DMS114 treated with DMSO at 0.1 percent for 48 hours (cell line): Measurements from ENCODE around the gene BCKDK.
"Not testable (repeated sequence)": the region's sequence is repeated elsewhere in the genome, so short reads cannot be mapped to it uniquely, and the experiment has no call there.

Experiments
- DNase-seq: peaks from one replicate; lab custom pipeline; 2025; ENCODE audit not compliant: unreplicated experiment; lab: John Stamatoyannopoulos, UW

The BCKDK gene

DNA sequence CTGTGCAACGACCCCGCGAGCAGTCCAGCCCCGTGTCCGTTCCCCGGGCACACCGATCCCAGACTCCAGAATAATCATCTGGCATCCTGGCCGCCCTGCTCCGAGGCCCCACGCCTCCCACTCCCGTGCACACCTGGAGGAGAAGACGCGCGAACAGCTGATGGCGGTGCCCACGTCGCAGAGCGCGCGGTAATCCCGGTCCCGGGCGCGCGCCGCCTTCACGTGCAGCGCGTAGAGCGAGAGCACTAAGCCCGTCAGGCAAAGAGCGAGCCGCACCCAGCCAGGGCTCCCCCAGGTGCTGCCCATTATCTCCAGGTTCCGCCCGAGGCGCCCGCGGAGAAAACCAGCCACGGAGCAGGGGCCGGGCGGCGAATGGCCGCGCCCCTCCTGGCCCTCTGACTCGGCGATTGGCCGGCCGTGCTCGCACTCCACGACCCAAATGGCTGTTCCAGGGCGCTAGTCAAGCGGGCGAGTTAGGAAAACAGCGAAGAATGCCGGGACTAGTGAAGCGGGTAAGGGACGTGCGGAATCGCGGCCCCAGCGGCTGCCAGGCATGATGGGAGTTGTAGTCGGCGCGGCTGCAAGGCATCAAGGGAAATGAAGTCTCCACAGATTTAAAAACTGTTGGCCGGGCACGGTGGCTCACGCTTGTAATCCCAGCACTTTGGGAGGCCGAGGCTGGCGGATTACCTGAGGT, 13.6 kb upstream of the BCKDK start, which contains the start of gene VKORC1:
VKORC1 (minus strand) TSS at position 374 of the 697 bp plus-strand sequence; CDS start at position 306, 68 bp downstream.
- peak; percentile 95 for DNase-seq

DNA sequence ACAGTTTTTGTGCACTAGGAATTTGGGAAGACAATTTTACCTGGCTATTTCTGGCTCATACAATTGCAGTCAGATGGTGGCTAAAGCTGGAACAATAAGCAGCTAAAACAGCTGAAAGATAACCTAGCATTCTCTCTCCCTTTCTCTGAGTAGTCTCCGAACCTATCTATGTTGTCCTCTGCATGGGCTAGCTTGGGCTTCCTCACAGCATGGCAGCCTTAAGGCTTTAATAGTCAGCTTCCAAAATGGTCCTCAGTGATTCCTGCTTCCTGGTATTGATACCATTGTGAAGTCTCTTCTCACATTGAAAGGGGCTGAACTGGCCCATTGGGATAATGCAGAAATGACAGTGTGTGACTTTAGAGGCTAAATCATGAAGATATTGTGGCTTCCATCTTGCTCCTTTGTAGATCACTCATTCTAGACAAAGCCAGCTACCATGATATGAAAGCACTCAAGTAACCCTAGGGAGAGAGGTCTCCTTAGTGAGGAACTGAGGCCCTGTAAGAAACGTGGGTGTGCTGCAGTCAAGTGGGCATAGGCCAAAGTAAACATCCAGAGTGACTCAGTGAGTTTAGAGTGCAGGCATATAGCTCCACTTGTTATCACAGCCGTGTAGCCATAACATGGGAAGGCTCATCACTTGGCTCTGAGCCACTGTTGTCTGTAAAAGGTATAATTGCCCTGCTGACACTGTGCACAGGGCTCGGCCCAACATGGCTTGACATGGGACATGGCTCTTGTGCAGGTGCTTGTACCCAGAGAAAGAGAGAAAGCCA, 8.1 kb upstream of the BCKDK start:
- no peak for DNase-seq

DNA sequence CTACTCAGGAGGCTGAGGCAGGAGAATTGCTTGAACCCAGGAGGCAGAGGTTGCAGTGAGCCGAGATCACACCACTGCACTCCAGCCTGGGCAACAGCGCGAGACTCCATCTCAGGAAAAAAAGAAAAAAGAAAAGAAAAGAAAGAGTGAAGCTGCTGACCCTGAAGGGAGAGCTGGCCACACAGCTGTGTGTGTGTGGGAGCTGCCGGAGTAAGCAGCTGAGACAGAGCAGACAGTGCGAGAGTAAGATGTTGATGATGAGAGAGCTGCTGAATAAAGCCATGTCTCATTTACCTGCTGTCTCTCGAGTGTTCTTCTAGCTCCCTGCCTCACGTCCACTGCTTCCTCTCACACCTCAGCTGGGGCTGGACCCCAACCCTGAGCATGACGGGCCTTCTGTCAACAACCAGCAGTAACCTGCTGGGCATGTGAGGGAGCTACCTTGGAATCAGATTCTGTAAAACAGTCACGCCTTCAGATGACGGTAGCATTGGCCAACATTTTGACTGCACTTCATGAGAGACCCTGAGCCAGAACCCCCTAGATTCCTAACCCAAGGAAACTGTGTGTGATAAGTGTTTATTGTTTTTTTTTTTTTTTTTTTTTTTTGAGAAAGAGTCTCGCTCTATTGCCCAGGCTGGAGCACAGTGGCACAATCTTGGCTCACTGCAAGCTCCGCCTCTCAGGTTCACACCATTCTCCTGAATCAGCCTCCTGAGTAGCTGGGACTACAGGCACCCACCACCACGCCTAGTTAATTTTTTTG, 7.1 kb upstream of the BCKDK start:
- not testable (repeated sequence) for DNase-seq

DNA sequence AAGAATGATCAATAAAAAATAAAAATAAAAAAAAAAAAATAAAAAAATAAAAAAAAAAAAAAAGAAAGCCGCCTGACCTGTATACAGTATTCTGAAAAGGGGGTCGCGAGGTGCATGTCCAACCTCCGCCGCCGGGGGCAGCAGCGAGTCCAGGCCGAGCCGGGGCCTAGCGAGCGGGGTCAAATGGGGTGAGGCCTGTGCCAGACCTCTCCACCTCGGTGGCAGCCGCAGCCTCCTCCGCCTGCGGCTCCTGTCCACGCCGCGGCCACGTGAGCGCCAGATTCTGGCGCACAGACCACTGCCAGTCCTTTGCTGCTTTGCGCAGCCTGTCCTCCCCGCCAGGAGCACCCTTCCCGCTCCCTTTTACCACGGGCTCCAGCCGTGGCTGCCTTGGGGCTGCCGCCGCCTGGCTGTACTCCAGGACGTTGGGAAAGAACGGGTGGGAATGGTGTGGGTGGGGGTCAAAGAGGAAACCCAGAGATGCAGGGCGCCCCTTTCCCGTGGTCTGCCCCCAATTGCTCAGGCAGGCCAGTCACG, 2.4 kb upstream of the BCKDK start:
- DNase-seq = no peak

DNA sequence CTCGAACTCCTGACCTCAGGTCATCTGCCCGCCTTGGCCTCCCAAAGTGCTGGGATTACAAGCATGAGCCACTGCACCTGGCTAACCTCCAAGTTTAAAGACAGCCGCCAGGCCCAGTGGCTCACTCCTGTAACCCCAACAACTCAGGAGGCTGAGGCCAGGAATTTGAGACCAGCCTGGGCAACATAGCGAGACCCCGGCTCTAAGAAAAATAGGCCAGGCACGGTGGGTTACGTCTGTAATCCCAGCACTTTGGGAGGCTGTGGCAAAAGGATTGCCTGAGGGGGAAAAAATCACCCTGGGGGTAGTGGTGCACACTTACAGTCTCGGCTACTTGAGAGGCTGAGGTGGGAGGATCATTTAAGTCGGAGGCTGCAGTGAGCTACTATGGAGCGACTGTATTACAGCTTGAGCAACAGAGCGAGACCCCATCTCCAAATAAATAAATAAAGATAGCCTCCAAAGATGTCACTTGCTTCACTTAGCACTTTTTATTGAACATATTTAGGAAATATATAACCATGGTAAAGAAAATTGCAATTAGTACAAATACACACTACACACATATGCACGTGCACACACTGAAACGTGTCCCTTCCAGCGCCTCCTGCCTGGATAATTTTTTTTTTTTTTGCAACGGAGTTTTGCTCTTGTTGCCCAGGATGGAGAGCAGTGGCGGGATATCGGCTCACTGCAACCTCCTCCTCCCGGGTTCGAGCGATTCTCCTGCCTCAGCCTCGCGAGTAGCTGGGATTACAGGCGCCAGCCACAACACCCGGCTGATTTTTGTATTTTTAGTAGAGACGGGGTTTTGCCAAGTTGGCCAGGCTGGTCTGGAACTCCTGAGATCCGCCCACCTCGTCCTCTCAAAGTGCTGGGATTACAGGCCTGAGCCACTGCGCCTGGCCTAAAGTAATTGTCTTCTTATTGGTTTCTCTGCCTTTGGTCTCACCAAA, 1.4 kb upstream of the BCKDK start:
- DNase-seq = no peak

GRCh38 chr16:31107465-31107867, 720 bp upstream of the BCKDK start:
- no peak for DNase-seq

DNA sequence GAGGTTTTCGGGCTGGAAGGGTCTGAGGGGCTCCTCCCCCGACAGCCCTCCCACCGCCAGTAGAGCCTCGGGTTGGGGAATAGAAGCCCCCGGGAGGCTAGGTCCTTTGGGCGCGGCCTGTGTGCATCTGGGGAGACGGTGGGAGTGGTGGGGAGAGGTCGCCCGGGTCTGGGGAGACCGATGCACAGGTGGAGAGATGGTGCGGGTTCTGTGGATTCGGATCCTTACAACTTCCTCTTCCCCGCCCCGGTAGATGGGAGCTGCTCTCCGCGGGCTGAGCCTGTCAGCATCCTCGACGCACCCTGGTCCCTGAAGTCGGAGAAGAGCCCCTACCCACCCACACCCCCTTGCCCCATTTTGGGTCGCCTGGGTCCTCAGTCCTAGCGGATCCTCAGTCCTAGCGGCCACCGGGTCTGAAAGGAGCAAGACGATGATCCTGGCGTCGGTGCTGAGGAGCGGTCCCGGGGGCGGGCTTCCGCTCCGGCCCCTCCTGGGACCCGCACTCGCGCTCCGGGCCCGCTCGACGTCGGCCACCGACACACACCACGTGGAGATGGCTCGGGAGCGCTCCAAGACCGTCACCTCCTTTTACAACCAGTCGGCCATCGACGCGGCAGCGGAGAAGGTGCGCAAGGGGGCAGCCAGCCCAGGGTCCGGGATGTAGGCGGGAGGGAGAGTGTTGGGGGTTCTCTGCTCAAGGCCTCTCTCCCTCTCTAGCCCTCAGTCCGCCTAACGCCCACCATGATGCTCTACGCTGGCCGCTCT, 790 bp downstream of the BCKDK start:
- no peak for DNase-seq

GRCh38 chr16:31109622-31110021, 1.4 kb downstream of the BCKDK start:
- no peak for DNase-seq

- DNase-seq = no peak
These were observed 2.2 kb downstream of the BCKDK start for GRCh38 chr16:31110106-31111034.

- DNase-seq = no peak
These were observed 3.8 kb downstream of the BCKDK start for GRCh38 chr16:31111881-31112466.

GRCh38 chr16:31112711-31113110, 4.5 kb downstream of the BCKDK start:
- no peak for DNase-seq

DNA sequence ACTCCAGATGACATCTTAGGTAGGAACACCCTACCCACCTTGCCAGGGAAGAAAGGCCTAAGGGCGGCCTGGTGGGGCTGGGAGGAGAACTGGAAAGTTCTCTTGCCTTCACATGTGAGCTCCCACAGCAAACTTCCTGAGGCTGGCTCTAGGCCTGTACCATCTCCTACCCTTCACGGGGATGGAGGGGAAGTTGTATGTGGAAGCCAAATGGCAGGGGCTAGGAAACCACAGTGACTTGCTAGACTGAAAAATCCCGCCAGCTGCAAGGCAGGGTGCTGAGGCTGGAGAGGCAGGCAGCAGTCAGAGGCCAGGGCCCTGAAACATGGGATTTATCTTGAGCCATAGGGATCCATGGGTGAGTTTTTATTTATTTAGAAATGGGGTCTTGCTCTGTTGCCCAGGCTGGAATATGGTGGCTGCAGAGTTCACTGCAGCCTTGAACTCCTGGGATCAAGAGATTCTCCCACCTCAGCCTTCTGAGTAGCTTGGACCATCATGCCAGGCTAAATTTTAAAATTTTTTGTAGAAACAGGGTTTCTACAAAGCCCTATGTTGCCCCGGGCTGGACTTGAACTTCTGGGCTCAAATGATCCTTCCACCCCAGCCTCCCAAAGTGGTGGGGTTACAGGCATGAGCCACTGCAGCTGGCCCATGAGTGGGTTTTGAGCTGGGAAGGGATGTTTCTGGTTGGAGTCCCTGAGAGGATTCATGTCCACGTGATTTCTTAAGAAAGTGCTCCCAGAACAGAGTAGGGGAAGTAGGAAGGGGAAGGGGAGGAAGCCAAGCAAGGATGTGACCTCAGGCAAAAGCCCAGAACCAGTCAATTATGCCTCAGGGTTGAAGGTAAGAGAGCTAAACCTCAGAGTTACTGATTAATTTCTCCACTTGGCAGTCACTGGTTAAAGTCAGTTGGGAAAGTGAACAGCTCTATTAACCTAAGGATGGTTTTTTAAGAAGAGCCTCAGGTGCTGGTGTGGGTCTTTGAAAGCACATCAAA, 5.2 kb downstream of the BCKDK start:
- DNase-seq = no peak

DNA sequence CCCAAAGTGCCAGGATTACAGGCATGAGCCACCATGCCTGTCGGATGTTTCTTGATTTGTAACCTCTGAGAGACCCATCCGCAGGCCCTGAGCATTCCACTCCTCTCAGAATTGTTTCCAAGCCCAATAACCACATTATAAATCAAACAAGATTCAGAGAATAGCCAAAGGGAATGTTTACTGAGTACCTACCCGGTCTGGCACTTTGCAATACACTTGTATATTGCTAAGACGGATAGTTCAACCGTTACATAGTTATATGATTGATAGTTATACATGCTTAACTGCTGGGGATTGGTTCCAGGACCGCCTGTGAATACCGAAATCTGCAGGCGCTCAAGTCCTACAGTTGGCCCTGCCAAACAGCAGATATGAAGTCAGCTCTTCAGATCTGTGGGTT, 6.3 kb downstream of the BCKDK start:
- no peak for DNase-seq

DNA sequence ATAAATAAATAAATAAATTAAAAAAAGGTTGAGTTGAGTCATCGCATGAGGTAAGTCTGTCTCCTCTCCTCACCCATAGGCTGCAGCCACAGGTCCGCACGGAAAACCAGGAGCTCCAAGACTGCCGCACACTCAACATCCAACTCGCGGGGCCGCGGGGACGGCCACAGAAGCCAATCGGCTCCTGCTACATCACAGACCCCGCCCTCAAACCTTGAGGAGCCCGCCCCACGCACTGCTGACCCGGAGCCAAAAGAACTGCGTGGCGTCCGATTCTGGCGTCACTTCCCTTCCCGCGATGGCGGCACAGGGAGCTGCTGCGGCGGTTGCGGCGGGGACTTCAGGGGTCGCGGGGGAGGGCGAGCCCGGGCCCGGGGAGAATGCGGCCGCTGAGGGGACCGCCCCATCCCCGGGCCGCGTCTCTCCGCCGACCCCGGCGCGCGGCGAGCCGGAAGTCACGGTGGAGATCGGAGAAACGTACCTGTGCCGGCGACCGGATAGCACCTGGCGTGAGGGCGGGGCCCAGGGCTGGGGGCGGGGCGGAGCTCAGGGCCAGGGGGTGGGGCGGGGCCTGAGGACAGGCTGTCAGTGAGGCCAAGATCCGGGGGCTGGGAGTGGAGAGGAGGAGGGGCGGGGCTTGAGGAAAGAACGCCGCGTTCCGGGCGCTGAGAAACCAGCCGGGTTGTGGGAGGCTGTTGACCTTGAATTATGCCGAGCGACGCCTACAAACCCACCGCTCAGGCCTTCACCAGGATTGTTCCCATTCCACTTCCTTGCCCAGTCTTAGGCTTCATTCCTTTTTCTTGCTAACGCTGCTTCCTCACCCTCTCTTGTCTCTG, 9.4 kb downstream of the BCKDK start, which contains the start of gene KAT8:
KAT8 (plus strand) TSS at position 281 of the 839 bp plus-strand sequence; CDS start at position 299, 18 bp downstream.
- DNase-seq = peak; percentile 97

GRCh38 chr16:31118223-31119155, 10.3 kb downstream of the BCKDK start:
- no peak for DNase-seq
